ENCODE data around the gene MYLK.

MYLK gene

DNA sequence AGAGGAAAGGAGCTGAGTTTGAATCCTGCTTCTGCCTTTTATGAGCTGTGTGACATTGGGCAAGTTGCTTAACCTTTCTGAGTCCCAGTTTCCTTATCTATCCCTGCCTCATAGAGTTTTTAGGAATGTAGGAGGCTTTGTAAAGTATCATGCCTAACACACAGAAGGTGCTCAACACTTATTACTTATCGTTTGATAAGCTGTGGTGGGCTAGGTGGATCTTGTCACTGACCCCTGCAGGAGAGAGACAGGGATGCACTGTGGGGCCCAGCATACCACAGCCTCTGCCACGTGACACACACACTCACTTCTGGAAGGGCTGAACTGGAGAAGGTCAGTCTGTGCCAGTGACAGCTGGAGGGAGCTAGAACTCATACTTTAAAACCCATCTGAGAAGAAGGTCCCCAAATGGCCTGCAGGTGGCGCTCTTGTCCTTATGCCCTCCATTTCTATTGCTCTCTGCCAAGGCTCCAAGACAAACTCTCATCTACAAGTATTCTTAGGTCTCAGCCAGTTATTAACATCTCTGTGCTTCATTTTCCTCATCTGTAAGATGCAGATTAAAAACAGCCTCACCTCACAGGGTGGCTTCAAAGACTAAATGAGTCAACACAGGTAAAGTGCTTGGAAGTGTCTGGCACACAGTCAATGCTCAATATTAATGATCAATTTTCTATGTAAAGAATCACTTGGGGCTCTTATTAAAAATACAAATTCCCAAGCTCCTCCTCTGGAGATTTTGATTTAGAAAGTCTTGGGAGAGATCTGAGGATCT lies 241.8 kb downstream of the MYLK start:
- Histone ChIP-seq H3K4me1 (ENCODE audit: insufficient read depth, low read length) (peaks cover 2% of the 10 kb centered on the region; the same call in 1 of the 2 replicates), H3K4me3 (ENCODE audit: low read length) (no peak overlapping the region), H3K9ac (ENCODE audit: low read depth, low read length) (no peak overlapping the region), H3K36me3 (ENCODE audit: insufficient read depth, low read depth, low read length) (no peaks in the 10 kb centered on the region; the same call in 1 of the 2 replicates), H3K27ac (ENCODE audit: low read length) (no peak overlapping the region), H3K27me3 (ENCODE audit: insufficient read depth, low read length) (no peaks in the 10 kb centered on the region), H3K9me3 (ENCODE audit: insufficient read depth, low read depth, low read length) (no peaks in the 10 kb centered on the region)

DNA sequence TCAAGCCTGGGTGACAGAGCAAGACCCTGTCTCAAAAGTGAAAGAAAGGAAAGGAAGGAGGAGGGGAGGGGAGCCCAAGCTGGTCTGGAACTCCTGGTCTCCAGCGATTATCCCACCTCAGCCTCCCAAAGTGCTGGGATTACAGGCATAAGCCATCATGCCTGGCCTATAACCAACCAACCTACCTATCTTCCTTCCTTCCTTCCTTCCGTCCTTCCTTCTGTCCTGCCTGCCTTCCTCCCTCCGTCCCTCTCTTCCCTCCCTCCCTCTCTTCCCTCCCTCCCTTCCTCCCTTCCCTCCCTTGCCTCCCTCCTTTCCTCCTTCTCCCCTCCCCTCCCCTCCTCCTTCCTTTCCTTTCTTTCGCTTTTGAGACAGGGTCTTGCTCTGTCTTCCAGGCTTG lies 242.6 kb downstream of the MYLK start:
- no peak overlapping the region for H3K27ac ChIP-seq (ENCODE audit: low read length)
- H3K9me3 ChIP-seq (ENCODE audit: insufficient read depth, low read depth, low read length): no peaks in the 10 kb centered on the region
- H3K36me3 ChIP-seq (ENCODE audit: insufficient read depth, low read depth, low read length): no peaks in the 10 kb centered on the region
- peaks cover 11% of the 10 kb centered on the region for H3K4me1 ChIP-seq (ENCODE audit: insufficient read depth, low read length)
- H3K4me3 ChIP-seq (ENCODE audit: low read length): no peak overlapping the region
- H3K9ac ChIP-seq (ENCODE audit: low read depth, low read length): no peak overlapping the region
- H3K27me3 ChIP-seq (ENCODE audit: insufficient read depth, low read length): no peaks in the 10 kb centered on the region

DNA sequence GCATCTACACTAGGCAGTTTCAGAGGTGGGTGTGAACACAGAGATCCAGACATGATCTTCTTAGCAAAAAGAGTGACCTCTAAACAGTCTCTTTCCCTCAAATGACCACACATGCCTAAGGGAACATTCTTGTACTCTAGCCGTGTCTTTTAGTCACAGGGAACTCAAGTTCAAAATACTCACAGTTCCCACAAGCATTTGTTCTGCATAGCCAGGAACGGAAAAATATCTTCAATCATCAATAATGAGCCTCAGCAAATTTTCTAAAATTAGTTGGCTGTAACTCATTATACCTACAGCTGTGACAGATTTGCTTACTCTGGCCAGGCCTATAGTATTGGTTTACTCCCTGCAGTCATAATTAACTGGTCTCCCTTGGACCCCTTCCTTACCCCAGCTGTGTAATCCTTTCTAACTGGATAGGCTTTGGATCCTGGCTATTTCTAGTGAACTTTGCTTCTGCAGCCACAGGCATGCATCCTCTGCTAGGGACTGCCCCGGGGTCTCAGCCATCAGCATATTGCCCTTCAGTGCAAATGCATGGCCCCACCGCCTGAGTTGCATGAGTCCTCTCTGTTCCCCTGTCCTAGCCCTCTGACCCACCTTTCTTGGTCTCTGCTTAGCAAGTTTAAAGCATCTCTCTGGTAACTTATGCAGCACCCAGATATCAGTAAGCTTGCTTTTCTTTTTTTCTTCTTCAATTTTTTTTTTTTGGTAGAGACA lies 243.2 kb downstream of the MYLK start:
- Histone ChIP-seq H3K9ac (ENCODE audit: low read depth, low read length) (no peak overlapping the region), H3K27me3 (ENCODE audit: insufficient read depth, low read length) (no peaks in the 10 kb centered on the region), H3K9me3 (ENCODE audit: insufficient read depth, low read depth, low read length) (no peaks in the 10 kb centered on the region), H3K27ac (ENCODE audit: low read length) (no peak overlapping the region), H3K4me1 (ENCODE audit: insufficient read depth, low read length) (peaks cover 16% of the 10 kb centered on the region), H3K36me3 (ENCODE audit: insufficient read depth, low read depth, low read length) (no peaks in the 10 kb centered on the region), H3K4me3 (ENCODE audit: low read length) (no peak overlapping the region)

DNA sequence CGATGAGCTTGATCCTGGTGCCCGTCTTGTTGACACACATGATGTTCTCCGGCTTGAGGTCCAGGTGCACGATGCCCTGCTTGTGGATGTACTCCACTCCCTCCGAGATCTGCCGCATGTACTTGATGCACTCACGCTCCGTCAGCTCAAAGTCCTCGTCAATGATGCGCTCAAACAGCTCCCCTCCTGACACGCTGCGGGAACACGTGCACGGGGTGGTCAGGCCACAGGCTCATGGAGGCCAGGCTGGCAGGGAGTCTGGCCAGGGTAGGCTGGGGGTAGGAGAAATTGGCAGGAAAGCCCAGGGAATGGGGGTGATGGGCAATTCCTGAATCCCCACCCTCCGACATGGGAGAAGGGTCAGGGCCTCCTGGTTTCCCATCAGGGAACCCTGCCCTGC lies 243.8 kb downstream of the MYLK start:
- H3K9ac ChIP-seq (ENCODE audit: low read depth, low read length): no peak overlapping the region
- H3K36me3 ChIP-seq (ENCODE audit: insufficient read depth, low read depth, low read length): no peaks in the 10 kb centered on the region
- H3K4me3 ChIP-seq (ENCODE audit: low read length): no peak overlapping the region

DNA sequence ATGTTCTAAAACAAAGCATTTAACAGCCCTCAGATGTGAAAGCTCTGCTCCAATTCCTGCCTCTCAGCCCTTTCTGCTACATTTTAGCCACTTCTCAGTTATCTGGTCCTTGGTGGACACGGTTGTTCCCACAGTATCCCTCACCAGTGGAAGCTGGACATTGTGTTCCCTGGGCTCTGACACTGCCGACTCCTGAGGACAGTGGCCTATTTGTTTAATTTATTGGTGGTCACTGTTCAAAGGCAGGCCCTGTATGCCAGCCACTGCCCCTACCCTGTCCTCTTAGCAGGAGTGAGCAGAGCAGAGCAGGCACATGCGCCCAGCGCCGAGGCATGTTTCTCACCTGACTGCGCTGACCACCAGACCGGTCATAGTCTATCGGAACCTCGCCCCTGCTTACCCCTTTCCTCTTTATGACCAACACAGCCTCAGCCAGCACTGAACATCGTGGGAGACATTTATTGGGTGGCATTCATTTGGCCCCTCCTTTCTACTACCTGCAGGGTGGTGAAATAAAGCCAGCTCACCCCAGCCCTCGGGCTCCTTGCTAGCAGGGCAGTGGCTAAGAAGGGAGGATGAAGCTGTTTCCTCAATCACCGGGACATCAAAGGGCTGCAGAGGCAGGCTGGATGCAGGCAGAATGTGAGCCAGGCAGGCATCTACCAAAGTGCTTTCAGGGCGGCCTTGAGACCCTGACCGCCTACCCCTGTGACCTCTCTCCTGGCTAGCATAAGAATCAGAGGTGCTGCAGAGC lies 245.0 kb downstream of the MYLK start:
- no peaks in the 10 kb centered on the region for H3K9me3 ChIP-seq (ENCODE audit: insufficient read depth, low read depth, low read length)
- H3K4me1 ChIP-seq (ENCODE audit: insufficient read depth, low read length): peaks cover 28% of the 10 kb centered on the region
- H3K36me3 ChIP-seq (ENCODE audit: insufficient read depth, low read depth, low read length): no peaks in the 10 kb centered on the region
- H3K27me3 ChIP-seq (ENCODE audit: insufficient read depth, low read length): no peaks in the 10 kb centered on the region
- no peak overlapping the region for H3K27ac ChIP-seq (ENCODE audit: low read length)
- no peak overlapping the region for H3K4me3 ChIP-seq (ENCODE audit: low read length)
- no peak overlapping the region for H3K9ac ChIP-seq (ENCODE audit: low read depth, low read length)

More for the DNA sequence above, 243.8 kb downstream of the MYLK start:
- Histone ChIP-seq H3K4me1 (ENCODE audit: insufficient read depth, low read length) (peaks cover 22% of the 10 kb centered on the region), H3K27ac (ENCODE audit: low read length) (no peak overlapping the region), H3K27me3 (ENCODE audit: insufficient read depth, low read length) (no peaks in the 10 kb centered on the region), H3K9me3 (ENCODE audit: insufficient read depth, low read depth, low read length) (no peaks in the 10 kb centered on the region)

- H3K27me3 ChIP-seq (ENCODE audit: insufficient read depth, low read length): no peaks in the 10 kb centered on the region
- no peak overlapping the region for H3K27ac ChIP-seq (ENCODE audit: low read length)
- H3K36me3 ChIP-seq (ENCODE audit: insufficient read depth, low read depth, low read length): no peaks in the 10 kb centered on the region
- no peak overlapping the region for H3K4me3 ChIP-seq (ENCODE audit: low read length)
- peaks cover 28% of the 10 kb centered on the region for H3K4me1 ChIP-seq (ENCODE audit: insufficient read depth, low read length)
- H3K9me3 ChIP-seq (ENCODE audit: insufficient read depth, low read depth, low read length): no peaks in the 10 kb centered on the region
- H3K9ac ChIP-seq (ENCODE audit: low read depth, low read length): no peak overlapping the region
Measured at GRCh38 chr3:123637841-123638240, 246.3 kb downstream of the MYLK start.

DNA sequence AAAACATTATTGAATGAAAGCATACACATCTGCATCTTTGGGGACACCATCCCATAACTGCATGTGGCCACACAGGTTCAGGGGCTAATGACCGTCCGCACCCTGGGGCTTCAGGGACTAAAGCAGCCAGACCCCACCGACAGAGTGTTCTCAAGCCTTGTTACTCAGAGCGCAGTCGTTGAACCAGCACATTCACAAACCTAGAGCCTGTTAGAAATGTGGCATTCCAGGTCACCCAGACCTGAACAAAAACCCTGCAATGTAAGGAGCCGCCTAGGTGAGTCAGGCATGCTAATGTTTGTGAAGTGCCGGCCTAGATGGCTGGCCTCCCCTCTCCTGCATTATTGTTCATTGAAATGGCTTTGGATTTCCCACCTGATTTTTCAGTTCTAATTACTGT lies 247.0 kb downstream of the MYLK start:
- Histone ChIP-seq H3K9me3 (ENCODE audit: insufficient read depth, low read depth, low read length) (no peaks in the 10 kb centered on the region), H3K9ac (ENCODE audit: low read depth, low read length) (peak overlapping the region; percentile 9; the same call in 1 of the 2 replicates), H3K27ac (ENCODE audit: low read length) (no peak overlapping the region), H3K36me3 (ENCODE audit: insufficient read depth, low read depth, low read length) (no peaks in the 10 kb centered on the region), H3K4me1 (ENCODE audit: insufficient read depth, low read length) (peaks cover 33% of the 10 kb centered on the region), H3K4me3 (ENCODE audit: low read length) (peak overlapping the region; percentile 5; the same call in 1 of the 2 replicates), H3K27me3 (ENCODE audit: insufficient read depth, low read length) (no peaks in the 10 kb centered on the region)

DNA sequence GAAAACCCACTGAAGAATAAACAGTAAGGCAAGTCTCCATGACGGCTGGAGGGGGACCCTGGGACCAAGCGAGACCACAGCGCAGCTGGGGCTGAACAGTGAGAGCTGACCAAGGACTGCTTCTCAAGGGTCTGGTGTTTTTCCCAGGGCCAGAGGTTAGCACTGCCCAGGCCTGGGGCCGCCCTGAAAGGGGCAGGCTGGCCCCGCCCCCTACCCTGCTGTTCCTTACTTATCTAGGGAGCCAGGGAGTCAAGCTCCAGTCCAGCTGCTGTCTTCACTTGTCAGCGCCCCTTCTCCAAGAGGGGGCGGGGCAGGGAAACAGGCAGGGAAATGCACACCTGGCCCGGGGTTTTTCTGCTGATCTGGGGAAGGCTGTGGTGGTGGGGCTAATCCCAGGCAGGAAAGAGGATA lies 247.7 kb downstream of the MYLK start:
- Histone ChIP-seq H3K27ac (ENCODE audit: low read length) (peak overlapping the region; percentile 69), H3K9ac (ENCODE audit: low read depth, low read length) (no peak overlapping the region; the same call in 1 of the 2 replicates), H3K9me3 (ENCODE audit: insufficient read depth, low read depth, low read length) (no peaks in the 10 kb centered on the region), H3K27me3 (ENCODE audit: insufficient read depth, low read length) (no peaks in the 10 kb centered on the region), H3K36me3 (ENCODE audit: insufficient read depth, low read depth, low read length) (no peaks in the 10 kb centered on the region), H3K4me3 (ENCODE audit: low read length) (peak overlapping the region; percentile 14; the same call in 1 of the 2 replicates), H3K4me1 (ENCODE audit: insufficient read depth, low read length) (peaks cover 36% of the 10 kb centered on the region)

GRCh38 chr3:123635717-123636116 lies 248.4 kb downstream of the MYLK start:
- Histone ChIP-seq H3K9ac (ENCODE audit: low read depth, low read length) (no peak overlapping the region), H3K27ac (ENCODE audit: low read length) (no peak overlapping the region), H3K4me1 (ENCODE audit: insufficient read depth, low read length) (peaks cover 37% of the 10 kb centered on the region), H3K9me3 (ENCODE audit: insufficient read depth, low read depth, low read length) (no peaks in the 10 kb centered on the region), H3K4me3 (ENCODE audit: low read length) (no peak overlapping the region), H3K36me3 (ENCODE audit: insufficient read depth, low read depth, low read length) (no peaks in the 10 kb centered on the region), H3K27me3 (ENCODE audit: insufficient read depth, low read length) (no peaks in the 10 kb centered on the region)

DNA sequence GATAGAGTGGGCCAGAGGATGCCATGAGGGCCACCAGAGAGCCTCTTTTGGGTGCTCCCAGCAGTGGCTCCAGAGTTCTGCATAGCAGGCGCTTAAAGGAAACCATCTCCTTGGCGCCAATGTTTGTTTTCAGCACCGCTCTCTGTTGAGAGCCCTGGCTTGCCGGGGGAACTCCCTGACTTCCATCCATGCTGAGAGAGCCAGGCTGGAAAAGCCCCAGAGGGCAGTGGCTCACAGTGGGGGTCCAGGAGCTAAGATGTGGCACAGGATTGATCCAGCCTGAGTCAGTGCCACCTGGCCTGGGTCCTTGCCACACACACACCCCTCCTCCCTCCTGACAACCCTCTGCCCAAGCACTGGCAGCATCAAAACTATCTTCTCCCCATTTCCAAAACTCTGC lies 248.9 kb downstream of the MYLK start:
- Histone ChIP-seq H3K9ac (ENCODE audit: low read depth, low read length) (no peak overlapping the region), H3K27ac (ENCODE audit: low read length) (no peak overlapping the region), H3K4me3 (ENCODE audit: low read length) (no peak overlapping the region), H3K9me3 (ENCODE audit: insufficient read depth, low read depth, low read length) (no peaks in the 10 kb centered on the region), H3K4me1 (ENCODE audit: insufficient read depth, low read length) (peaks cover 37% of the 10 kb centered on the region), H3K27me3 (ENCODE audit: insufficient read depth, low read length) (no peaks in the 10 kb centered on the region), H3K36me3 (ENCODE audit: insufficient read depth, low read depth, low read length) (no peaks in the 10 kb centered on the region)

DNA sequence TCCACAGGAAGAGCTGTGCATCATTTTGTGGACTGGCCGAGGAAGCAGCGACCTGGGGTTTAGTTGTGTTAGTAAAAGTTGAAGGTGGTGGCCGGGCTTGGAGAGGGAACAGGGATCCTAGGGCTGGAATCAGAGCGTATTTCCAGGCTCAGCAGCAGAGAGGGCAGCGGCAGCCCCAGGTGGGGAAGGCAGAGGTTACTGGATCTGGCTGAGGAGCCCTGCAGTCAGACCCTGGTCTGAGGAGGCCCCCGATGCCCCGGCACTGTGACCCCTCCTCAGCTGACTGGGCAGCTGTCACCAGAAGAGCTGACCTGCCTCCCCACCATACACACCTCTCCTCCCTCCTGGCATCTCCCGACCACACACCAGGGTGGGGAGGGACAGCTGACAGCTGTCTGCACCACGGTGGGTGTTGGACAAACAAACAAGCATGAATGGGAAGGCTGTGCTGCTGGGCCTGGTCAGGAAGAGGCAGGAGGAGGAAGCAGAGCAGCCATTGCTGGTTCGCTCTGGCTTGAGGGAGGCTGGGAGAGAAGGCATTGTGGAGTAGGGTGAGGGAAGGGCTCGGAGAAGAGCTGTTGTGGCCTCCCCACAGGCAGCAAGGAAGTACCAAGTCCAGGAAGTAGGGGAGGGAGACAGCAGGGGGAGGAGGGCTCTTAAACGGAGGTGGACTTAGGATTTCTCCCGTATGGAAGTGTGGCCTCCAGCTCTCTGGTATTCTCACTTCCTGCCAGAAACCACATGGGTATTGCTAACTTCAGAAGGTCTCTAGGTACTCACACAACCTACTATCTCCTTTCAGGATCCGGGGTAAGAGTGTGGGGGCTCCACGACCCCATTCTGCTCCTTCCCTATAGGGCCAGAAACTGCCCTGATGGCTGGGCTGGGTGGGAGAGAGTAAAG lies 249.7 kb downstream of the MYLK start:
- Histone ChIP-seq H3K4me1 (ENCODE audit: insufficient read depth, low read length) (peaks cover 37% of the 10 kb centered on the region), H3K9me3 (ENCODE audit: insufficient read depth, low read depth, low read length) (no peaks in the 10 kb centered on the region), H3K27ac (ENCODE audit: low read length) (no peak overlapping the region), H3K36me3 (ENCODE audit: insufficient read depth, low read depth, low read length) (no peaks in the 10 kb centered on the region), H3K9ac (ENCODE audit: low read depth, low read length) (no peak overlapping the region), H3K4me3 (ENCODE audit: low read length) (no peak overlapping the region), H3K27me3 (ENCODE audit: insufficient read depth, low read length) (no peaks in the 10 kb centered on the region)

Measured in iPS-20b (cell line).